MCF 10A (cell line): ENCODE measurements around the gene PRKRA. TPM values are rescaled to one million over a fixed set of nuclear protein-coding genes. Genes with fewer than 3 reads are reported as not detected.

Experiments used
- BruUV-seq: library from RNA; stranded (reverse); fragments of 400-500 nt; replicated peaks from 2 replicates; lab custom pipeline; 2021; lab: Mats Ljungman, UMichigan
- CTCF ChIA-PET: fragments of 300-600 bp; sonication (Branson Sonifier 250); formaldehyde crosslinking; extraction: SDS; loops from one replicate; lab custom pipeline; 2021; ENCODE audit warnings: antibody characterized with exemption, inconsistent platforms; lab: Yijun Ruan, JAX
- POLR2A ChIA-PET: fragments of 300-600, 350-650 bp; sonication (Branson Sonifier 250); formaldehyde crosslinking; extraction: SDS; loops from one replicate; lab custom pipeline; 2020; ENCODE audit warnings: antibody characterized with exemption, inconsistent platforms; lab: Yijun Ruan, JAX
- DNase-seq: peaks from one replicate; pipeline ENCODE4 v3.0.0-alpha.2; 2018; ENCODE audit not compliant: unreplicated experiment
- H3K27ac Mint-ChIP-seq: one replicate; pipeline ENCODE4 v1.8.0; 2022; ENCODE audit warnings: mild to moderate bottlenecking, low read depth, mixed read lengths; ENCODE audit not compliant: unreplicated experiment
- H3K27me3 Mint-ChIP-seq: one replicate; pipeline ENCODE4 v1.8.0; 2022; ENCODE audit warnings: mixed read lengths; ENCODE audit not compliant: insufficient read depth, unreplicated experiment
- H3K36me3 Mint-ChIP-seq: one replicate; pipeline ENCODE4 v1.8.0; 2022; ENCODE audit warnings: mild to moderate bottlenecking, moderate library complexity, mixed read lengths; ENCODE audit not compliant: insufficient read depth, unreplicated experiment
- H3K4me1 Mint-ChIP-seq: one replicate; pipeline ENCODE4 v1.8.0; 2022; ENCODE audit warnings: mixed read lengths; ENCODE audit not compliant: insufficient read depth, unreplicated experiment
- H3K4me3 Mint-ChIP-seq: one replicate; pipeline ENCODE4 v1.8.0; 2022; ENCODE audit warnings: mild to moderate bottlenecking, moderate library complexity, mixed read lengths; ENCODE audit not compliant: unreplicated experiment
- H3K9me3 Mint-ChIP-seq: one replicate; pipeline ENCODE4 v1.8.0; 2022; ENCODE audit warnings: mixed read lengths; ENCODE audit not compliant: unreplicated experiment
- intact Hi-C: fragments of 100-400 bp; cut with micrococcal nuclease; formaldehyde crosslinking; loops from 2 replicates; pipeline ENCODE4 v1.14.1; 2022
- total RNA-seq: library from RNA; stranded (reverse); gene quantifications from 2 replicates; pipeline ENCODE4 v1.2.3, GENCODE V29; 2022
- TF ChIP-seq, protein P1 (sequence below): fragments of 200-600 bp; IDR thresholded peaks from one replicate; pipeline ENCODE4 v1.8.0; 2022; ENCODE audit warnings: antibody characterized with exemption, mild to moderate bottlenecking; ENCODE audit not compliant: unreplicated experiment

Gene PRKRA
- total RNA-seq, 1 experiment from 2014 or later, result 58.9 TPM

DNA sequence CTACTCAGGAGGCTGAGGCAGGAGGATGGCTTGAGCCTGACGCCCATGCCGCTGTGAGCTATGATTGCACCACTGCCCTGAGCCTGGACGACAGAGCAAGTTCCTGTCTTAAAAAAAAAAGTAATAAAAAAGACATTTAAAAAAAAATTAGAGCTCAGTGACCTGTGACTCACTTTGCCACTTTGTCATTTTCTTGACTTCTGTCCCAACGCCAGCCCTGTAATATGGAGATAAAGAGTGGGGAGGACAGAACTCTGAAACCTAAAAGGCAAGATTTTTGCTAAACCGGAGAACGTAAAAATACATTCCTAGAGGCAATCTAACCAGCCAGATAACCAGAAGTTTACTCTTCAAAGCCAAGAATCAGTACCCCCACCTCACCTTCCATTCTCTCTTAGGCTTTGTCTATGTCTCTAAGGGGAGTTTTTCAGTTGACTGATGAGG is 49.0 kb downstream of the PRKRA start:
- ChIA-PET CTCF (interaction anchor here (0.6 to 11.0 kb wide), 2 partner anchors 12 to 97 kb away, joined by 3 to 101 read pairs; no protein-coding TSS in a partner anchor), POLR2A (interaction anchor here (0.6 to 4.8 kb wide), 4 partner anchors 12 to 103 kb away, joined by 3 to 31 read pairs (median 4); no protein-coding TSS in a partner anchor)
- H3K27ac Mint-ChIP-seq, result no peak overlapping the region
- no TSS peak for BruUV-seq
- H3K27me3 Mint-ChIP-seq, result no peaks in the 10 kb centered on the region
- no peaks in the 10 kb centered on the region for H3K9me3 Mint-ChIP-seq
- H3K4me1 Mint-ChIP-seq, result peaks cover 14% of the 10 kb centered on the region
- TF ChIP-seq, protein P1, sequence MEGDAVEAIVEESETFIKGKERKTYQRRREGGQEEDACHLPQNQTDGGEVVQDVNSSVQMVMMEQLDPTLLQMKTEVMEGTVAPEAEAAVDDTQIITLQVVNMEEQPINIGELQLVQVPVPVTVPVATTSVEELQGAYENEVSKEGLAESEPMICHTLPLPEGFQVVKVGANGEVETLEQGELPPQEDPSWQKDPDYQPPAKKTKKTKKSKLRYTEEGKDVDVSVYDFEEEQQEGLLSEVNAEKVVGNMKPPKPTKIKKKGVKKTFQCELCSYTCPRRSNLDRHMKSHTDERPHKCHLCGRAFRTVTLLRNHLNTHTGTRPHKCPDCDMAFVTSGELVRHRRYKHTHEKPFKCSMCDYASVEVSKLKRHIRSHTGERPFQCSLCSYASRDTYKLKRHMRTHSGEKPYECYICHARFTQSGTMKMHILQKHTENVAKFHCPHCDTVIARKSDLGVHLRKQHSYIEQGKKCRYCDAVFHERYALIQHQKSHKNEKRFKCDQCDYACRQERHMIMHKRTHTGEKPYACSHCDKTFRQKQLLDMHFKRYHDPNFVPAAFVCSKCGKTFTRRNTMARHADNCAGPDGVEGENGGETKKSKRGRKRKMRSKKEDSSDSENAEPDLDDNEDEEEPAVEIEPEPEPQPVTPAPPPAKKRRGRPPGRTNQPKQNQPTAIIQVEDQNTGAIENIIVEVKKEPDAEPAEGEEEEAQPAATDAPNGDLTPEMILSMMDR, result no peak
- no peak overlapping the region for H3K4me3 Mint-ChIP-seq
- intact Hi-C loops, result no loop called here
- DNase-seq, result no peak
- no peaks in the 10 kb centered on the region for H3K36me3 Mint-ChIP-seq

DNA sequence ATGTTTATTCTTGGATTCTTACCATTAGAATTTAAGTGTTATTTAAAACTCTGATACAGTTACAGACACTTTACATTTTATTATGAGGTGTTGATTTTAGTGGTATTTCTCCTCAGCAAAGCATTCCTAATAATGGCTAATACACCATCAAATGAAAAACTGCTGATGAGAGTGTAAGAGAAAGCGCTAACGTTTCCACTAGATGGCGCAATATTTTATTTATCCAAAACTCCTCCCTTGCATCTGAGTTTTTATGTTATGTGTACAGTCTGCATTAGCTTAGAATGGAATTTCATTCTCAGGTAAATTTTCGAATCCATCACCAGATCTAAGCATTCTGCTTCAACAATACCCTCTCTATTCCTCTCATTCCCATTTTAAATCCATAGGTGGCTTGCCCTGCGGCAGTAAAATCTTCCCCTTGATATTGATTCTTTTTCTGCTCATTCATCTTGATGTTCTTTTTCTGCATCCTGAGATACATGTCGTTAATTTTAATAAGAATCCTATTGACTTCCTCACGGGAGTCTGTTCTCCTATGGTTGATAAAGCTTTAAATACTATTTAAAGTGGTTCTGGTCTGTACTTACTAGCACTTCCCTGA is 53.9 kb downstream of the PRKRA start:
- ChIA-PET CTCF (interaction anchor here (0.5 to 11.0 kb wide), 17 partner anchors 9 to 1232 kb away, joined by 3 to 101 read pairs (median 4); no protein-coding TSS in a partner anchor), POLR2A (interaction anchor here (0.8 to 1.7 kb wide), 4 partner anchors 16 to 202 kb away, joined by 3 to 20 read pairs (median 5); no protein-coding TSS in a partner anchor)
- TF ChIP-seq, protein P1, result peak; percentile 51
- BruUV-seq, result no TSS peak
- DNase-seq, result peak; percentile 60
- Mint-ChIP-seq H3K9me3 (no peaks in the 10 kb centered on the region), H3K4me1 (peaks cover 5% of the 10 kb centered on the region), H3K27ac (no peak overlapping the region), H3K27me3 (no peaks in the 10 kb centered on the region), H3K36me3 (peaks cover 22% of the 10 kb centered on the region), H3K4me3 (no peak overlapping the region)
- intact Hi-C loops, result loop anchor here (1.0 to 5.0 kb wide), 4 partner anchors 17 to 265 kb away; no protein-coding TSS in a partner anchor

DNA sequence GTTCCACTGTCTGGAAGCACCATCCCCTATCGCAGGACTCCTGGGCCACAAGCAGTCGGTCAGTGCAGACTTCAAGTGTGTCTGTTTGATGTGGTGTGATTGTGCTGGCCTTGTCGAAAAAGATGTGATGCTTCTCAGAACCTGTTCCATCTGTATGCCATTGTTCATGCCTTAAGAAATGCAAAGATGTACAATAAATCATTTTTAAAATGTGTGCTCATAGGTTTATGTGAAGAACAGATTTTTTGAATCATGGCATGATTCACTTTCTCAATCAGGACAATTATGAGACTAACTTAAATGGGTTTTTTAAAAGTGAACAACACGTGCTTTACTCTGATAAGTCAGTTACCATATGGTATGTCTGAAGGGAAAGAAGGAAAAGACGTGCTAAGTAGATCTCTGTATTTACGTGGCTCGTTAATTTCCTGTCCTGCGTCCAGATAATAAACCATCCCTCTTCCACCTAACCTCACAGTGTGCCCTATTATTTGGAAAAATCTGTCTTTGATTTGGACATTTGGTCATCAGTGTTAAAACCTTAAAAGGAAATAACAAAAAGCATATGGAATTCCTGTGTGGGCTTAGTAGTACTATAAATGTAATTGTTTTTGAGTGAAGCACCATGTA is 54.9 kb downstream of the PRKRA start:
- DNase-seq, result no peak
- TF ChIP-seq, protein P1, result no peak
- no peaks in the 10 kb centered on the region for H3K9me3 Mint-ChIP-seq
- intact Hi-C loops, result loop anchor here (5.0 kb wide), 1 partner anchor 89 kb away; no protein-coding TSS in a partner anchor
- ChIA-PET CTCF (interaction anchor here (0.6 to 11.0 kb wide), 17 partner anchors 8 to 285 kb away, joined by 3 to 101 read pairs (median 6); partner anchors contain the start of gene RBM45), POLR2A (interaction anchor here (1.4 to 1.7 kb wide), 2 partner anchors 18 to 22 kb away, joined by 4 to 20 read pairs; no protein-coding TSS in a partner anchor)
- H3K4me1 Mint-ChIP-seq, result peaks cover 5% of the 10 kb centered on the region
- no peak overlapping the region for H3K4me3 Mint-ChIP-seq
- no TSS peak for BruUV-seq
- no peak overlapping the region for H3K27ac Mint-ChIP-seq
- H3K27me3 Mint-ChIP-seq, result no peaks in the 10 kb centered on the region
- H3K36me3 Mint-ChIP-seq, result peaks cover 23% of the 10 kb centered on the region

DNA sequence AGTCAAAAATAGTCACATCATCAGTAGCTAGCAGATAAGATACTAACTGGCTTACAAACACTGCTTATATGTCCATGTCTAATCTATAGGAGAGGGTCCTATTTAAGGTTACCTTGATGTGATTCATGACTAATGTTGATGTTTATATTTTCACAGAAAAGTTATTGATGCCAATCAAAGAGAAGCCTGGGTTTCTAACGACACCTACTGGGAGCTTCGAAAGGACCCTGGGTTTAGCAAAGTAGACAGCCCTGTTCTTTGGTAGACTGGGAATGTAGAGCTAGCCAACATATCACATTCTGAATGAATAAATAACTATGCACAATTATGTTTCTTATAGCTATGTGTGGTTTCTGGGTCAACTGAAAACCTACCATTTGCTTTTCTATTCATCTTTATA is 55.7 kb downstream of the PRKRA start:
- CTCF ChIA-PET, result interaction anchor here (0.6 to 5.1 kb wide), 15 partner anchors 9 to 284 kb away, joined by 3 to 40 read pairs (median 3); partner anchors contain the start of gene RBM45
- peaks cover 30% of the 10 kb centered on the region for H3K36me3 Mint-ChIP-seq
- H3K9me3 Mint-ChIP-seq, result no peaks in the 10 kb centered on the region
- H3K27me3 Mint-ChIP-seq, result no peaks in the 10 kb centered on the region
- no peak for DNase-seq
- TF ChIP-seq, protein P1, result no peak
- intact Hi-C loops, result loop anchor here (5.0 kb wide), 1 partner anchor 88 kb away; no protein-coding TSS in a partner anchor
- no peak overlapping the region for H3K27ac Mint-ChIP-seq
- no TSS peak for BruUV-seq
- POLR2A ChIA-PET, result interaction anchor here (1.4 to 1.8 kb wide), 2 partner anchors 19 to 200 kb away, joined by 4 to 8 read pairs; partner anchors contain the start of gene OSBPL6
- no peak overlapping the region for H3K4me3 Mint-ChIP-seq
- H3K4me1 Mint-ChIP-seq, result peaks cover 5% of the 10 kb centered on the region
